GM23338 (cell line): Measurements from ENCODE around the gene PCSK6. TPM values are rescaled to one million over a fixed set of nuclear protein-coding genes. Genes with fewer than 3 reads are reported as not detected.
A peak's percentile ranks its signal among the peaks of the same experiment; 100 is the strongest.
"Not testable (repeated sequence)": the region's sequence is repeated elsewhere in the genome, so short reads cannot be mapped to it uniquely, and the experiment has no call there.

ENCODE experiments used
- ATAC-seq: fragments of 200-7000 bp; cut with Tn5 transposase; 3 replicates; pipeline ENCODE4 v1.9.1; 2020
- DNase-seq: peaks from one replicate; pipeline ENCODE4 v3.0.0-alpha.2; 2015; ENCODE audit warnings: low spot score
- H2AFZ ChIP-seq: fragments of 200-600 bp; sonication (generic); 2 replicates; pipeline ENCODE4 v1.8.0; 2016; ENCODE audit warnings: antibody characterized with exemption, mild to moderate bottlenecking, moderate library complexity
- H3F3A ChIP-seq: fragments of 200-600 bp; sonication (generic); replicated peaks from 2 replicates; pipeline ENCODE4 v1.8.0; 2017; ENCODE audit warnings: antibody characterized with exemption, mixed run types, low read depth
- H3K27ac ChIP-seq: fragments of 200-600 bp; sonication (generic); 2 replicates; pipeline ENCODE4 v1.6.1; 2016; ENCODE audit warnings: low read depth
- H3K27me3 ChIP-seq: fragments of 200-600 bp; sonication (generic); 2 replicates; pipeline ENCODE4 v1.8.0; 2016; ENCODE audit warnings: mild to moderate bottlenecking, mixed run types, moderate library complexity; ENCODE audit not compliant: insufficient read depth
- H3K36me3 ChIP-seq: fragments of 200-600 bp; sonication (generic); 2 replicates; pipeline ENCODE4 v1.8.0; 2016; ENCODE audit warnings: mild to moderate bottlenecking; ENCODE audit not compliant: insufficient read depth
- H3K4me1 ChIP-seq: fragments of 200-600 bp; sonication (generic); 2 replicates; pipeline ENCODE4 v1.8.0; 2016; ENCODE audit warnings: mild to moderate bottlenecking, moderate library complexity; ENCODE audit not compliant: insufficient read depth
- H3K4me2 ChIP-seq: fragments of 200-600 bp; sonication (generic); 2 replicates; pipeline ENCODE4 v1.7.1; 2017; ENCODE audit warnings: mixed run types
- H3K4me3 ChIP-seq: fragments of 200-600 bp; sonication (generic); 2 replicates; pipeline ENCODE4 v1.6.1; 2016; ENCODE audit warnings: mixed run types
- H3K79me2 ChIP-seq: fragments of 200-600 bp; sonication (generic); replicated peaks from 2 replicates; pipeline ENCODE4 v1.8.0; 2017; ENCODE audit warnings: mild to moderate bottlenecking; ENCODE audit not compliant: insufficient read depth
- H3K9me2 ChIP-seq: fragments of 200-600 bp; sonication (generic); 2 replicates; pipeline ENCODE4 v1.8.0; 2017; ENCODE audit not compliant: insufficient read depth
- H4K20me1 ChIP-seq: fragments of 200-600 bp; sonication (generic); replicated peaks from 2 replicates; pipeline ENCODE4 v1.8.0; 2017; ENCODE audit warnings: mild to moderate bottlenecking; ENCODE audit not compliant: insufficient read depth
- H3K27ac Mint-ChIP-seq: 2 replicates; pipeline ENCODE4 v1.8.0; 2020; ENCODE audit warnings: inconsistent platforms, mild to moderate bottlenecking, moderate library complexity, mixed read lengths
- H3K27me3 Mint-ChIP-seq: 3 replicates; pipeline ENCODE4 v1.8.0; 2022; ENCODE audit warnings: low read depth, mild to moderate bottlenecking, moderate library complexity, mixed read lengths, inconsistent platforms; ENCODE audit not compliant: insufficient read depth, poor library complexity
- H3K36me3 Mint-ChIP-seq: 3 replicates; pipeline ENCODE4 v1.8.0; 2021; ENCODE audit warnings: low read depth, mild to moderate bottlenecking, inconsistent platforms, moderate library complexity, mixed read lengths
- H3K4me1 Mint-ChIP-seq: 3 replicates; pipeline ENCODE4 v1.8.0; 2020; ENCODE audit warnings: mild to moderate bottlenecking, inconsistent platforms, mixed read lengths
- H3K4me3 Mint-ChIP-seq: 3 replicates; pipeline ENCODE4 v1.8.0; 2021; ENCODE audit warnings: moderate library complexity, mild to moderate bottlenecking, inconsistent platforms, mixed read lengths
- H3K9me3 Mint-ChIP-seq: 3 replicates; pipeline ENCODE4 v1.8.0; 2020; ENCODE audit warnings: moderate library complexity, mild to moderate bottlenecking, inconsistent platforms, mixed read lengths
- CREB1 ChIP-seq: fragments of 250-450 bp; sonication (Bioruptor Pico); IDR thresholded peaks from 2 replicates; pipeline ENCODE4 v1.5.0; 2020; ENCODE audit warnings: low read depth, mild to moderate bottlenecking, moderate library complexity
- CTCF ChIP-seq, 2 experiments: fragments of 200-600 bp in 1 of 2; sonication (generic) in 1 of 2; conservative IDR thresholded peaks; 2 replicates each; pipeline versions ENCODE4 v1.5.1 to v1.6.1; 2016 to 2017; ENCODE audit warnings: antibody characterized with exemption in 2 of 2, low read depth in 2 of 2, mild to moderate bottlenecking in 2 of 2, moderate library complexity in 1 of 2
- ETS1 ChIP-seq: IDR thresholded peaks from 2 replicates; pipeline ENCODE4 v1.6.1; 2016; ENCODE audit warnings: antibody characterized with exemption
- EZH2phosphoT487 ChIP-seq: fragments of 200-600 bp; sonication (generic); IDR thresholded peaks from one replicate; pipeline ENCODE4 v1.8.1; 2018; ENCODE audit warnings: antibody characterized with exemption; ENCODE audit not compliant: unreplicated experiment
- ZNF114 ChIP-seq: fragments of 250-450 bp; sonication (Bioruptor Pico); IDR thresholded peaks from 2 replicates; pipeline ENCODE4 v1.5.0; 2020; ENCODE audit warnings: mild to moderate bottlenecking, moderate library complexity
- ZNF462 ChIP-seq: fragments of 250-450 bp; sonication (Bioruptor Pico); IDR thresholded peaks from 2 replicates; pipeline ENCODE4 v1.5.0; 2020; ENCODE audit warnings: mild to moderate bottlenecking, moderate library complexity
- polyA plus RNA-seq: library from polyadenylated mRNA; unstranded; fragments of >200 nt; fragmentation: Nextera tagmentation; extraction: Ambion mirVana; gene quantifications from 2 replicates; pipeline ENCODE4 v1.2.1, GENCODE V29; 2016
- total RNA-seq: library from RNA; depleted of rRNA; stranded (reverse); fragments of >200 nt; shearing (Covaris generic); gene quantifications from 2 replicates; pipeline ENCODE4 v1.2.3, GENCODE V29; 2014

Gene PCSK6
- total and polyA plus RNA-seq, 2 experiments from 2014 or later, result 1.7 to 6.7 TPM

GRCh38 chr15:101288905-101289513 lies 200.5 kb downstream of the PCSK6 start:
- Mint-ChIP-seq H3K4me1 (peaks cover 10% of the 10 kb centered on the region), H3K4me3 (no peak overlapping the region), H3K27me3 (no peaks in the 10 kb centered on the region), H3K36me3 (peaks cover 71% of the 10 kb centered on the region), H3K9me3 (no peaks in the 10 kb centered on the region), H3K27ac (no peak overlapping the region)
- DNase-seq (peak; percentile 81), ATAC-seq (peak; percentile 48; the same call in 1 of the 3 replicates)
- Histone ChIP-seq H3K27me3 (no peaks in the 10 kb centered on the region), H3K27ac (no peak overlapping the region), H3K4me1 (peaks cover 4% of the 10 kb centered on the region; the same call in 1 of the 2 replicates), H3K9me2 (no peaks in the 10 kb centered on the region), H3K4me2 (no peak overlapping the region), H3F3A (peaks cover 9% of the 10 kb centered on the region; the same call in 1 of the 2 replicates), H3K36me3 (peaks cover 52% of the 10 kb centered on the region), H2AFZ (no peak overlapping the region), H4K20me1 (peaks cover 56% of the 10 kb centered on the region), H3K4me3 (no peak overlapping the region), H3K79me2 (peaks cover 80% of the 10 kb centered on the region)
- TF ChIP-seq ETS1, result no peak
- TF ChIP-seq EZH2phosphoT487, result no peak
- peak; percentile 58 to 73 for TF ChIP-seq CTCF (conservative IDR thresholded peaks at IDR 0.05; ENCODE audit: low read depth in 2 of 2)

- peaks cover 63% of the 10 kb centered on the region for H3K79me2 ChIP-seq
- not testable (repeated sequence) for ATAC-seq, H3K9me3 Mint-ChIP-seq
Measured at GRCh38 chr15:101287342-101287741, 202.2 kb downstream of the PCSK6 start.

GRCh38 chr15:101286471-101287114 lies 202.9 kb downstream of the PCSK6 start:
- peaks cover 89% of the 10 kb centered on the region for H3K36me3 Mint-ChIP-seq
- H3K4me2 ChIP-seq, result no peak overlapping the region
- H2AFZ ChIP-seq, result no peak overlapping the region
- H4K20me1 ChIP-seq, result peaks cover 36% of the 10 kb centered on the region
- H3K4me1 Mint-ChIP-seq, result no peaks in the 10 kb centered on the region
- no peaks in the 10 kb centered on the region for H3K27me3 ChIP-seq
- no peaks in the 10 kb centered on the region for H3K27me3 Mint-ChIP-seq
- no peak overlapping the region for H3K4me3 Mint-ChIP-seq
- H3K79me2 ChIP-seq, result peaks cover 56% of the 10 kb centered on the region
- DNase-seq (no peak), ATAC-seq (no peak)
- peaks cover 50% of the 10 kb centered on the region for H3K36me3 ChIP-seq
- H3K9me3 Mint-ChIP-seq, result no peaks in the 10 kb centered on the region
- no peaks in the 10 kb centered on the region for H3K4me1 ChIP-seq
- H3K27ac ChIP-seq, result no peak overlapping the region
- H3F3A ChIP-seq, result peaks cover 16% of the 10 kb centered on the region; the same call in 1 of the 2 replicates
- H3K9me2 ChIP-seq, result no peaks in the 10 kb centered on the region
- no peak overlapping the region for H3K4me3 ChIP-seq
- H3K27ac Mint-ChIP-seq, result no peak overlapping the region
- TF ChIP-seq ZNF462 (CRISPR knock-in tag) (no peak), ZNF114 (no peak), CREB1 (no peak)

More at GRCh38 chr15:101287342-101287741, 202.2 kb downstream of the PCSK6 start:
- H3K27me3 ChIP-seq, H3K4me1 ChIP-seq, DNase-seq, H3K9me2 ChIP-seq, H3K4me3 ChIP-seq, H3K27me3 Mint-ChIP-seq, H3K27ac ChIP-seq, H3F3A ChIP-seq, H3K4me2 ChIP-seq, H3K4me1 Mint-ChIP-seq, H3K4me3 Mint-ChIP-seq, H2AFZ ChIP-seq, H3K27ac Mint-ChIP-seq: not testable (repeated sequence)
- Histone ChIP-seq H4K20me1 (peaks cover 44% of the 10 kb centered on the region), H3K36me3 (peaks cover 49% of the 10 kb centered on the region)
- H3K36me3 Mint-ChIP-seq, result peaks cover 87% of the 10 kb centered on the region
